BJ (cell line): ENCODE measurements around the gene VPS4A. TPM values are rescaled to one million over a fixed set of nuclear protein-coding genes. Genes with fewer than 3 reads are reported as not detected.
A peak's percentile ranks its signal among the peaks of the same experiment; 100 is the strongest.

ENCODE experiments used
- CTCF ChIA-PET: fragments of 350-600 bp; formaldehyde crosslinking; extraction: SDS; loops from one replicate; lab custom pipeline; 2021; ENCODE audit warnings: antibody characterized with exemption, inconsistent platforms; lab: Yijun Ruan, JAX
- POLR2A ChIA-PET: fragments of 300-600 bp; sonication (Branson Sonifier 250); formaldehyde crosslinking; extraction: SDS; loops from one replicate; lab custom pipeline; 2021; ENCODE audit warnings: antibody characterized with exemption; lab: Charles Lee
- DNase-seq: peaks from one replicate; pipeline ENCODE4 v3.0.0-alpha.2; 2011; ENCODE audit warnings: low read depth
- H3K27me3 ChIP-seq: 2 replicates; pipeline ENCODE4 v1.6.0; 2011; ENCODE audit warnings: low read length; ENCODE audit not compliant: control insufficient read depth, insufficient read depth
- H3K36me3 ChIP-seq: 2 replicates; pipeline ENCODE4 v1.5.1; 2011; ENCODE audit warnings: low read length; ENCODE audit not compliant: control insufficient read depth, insufficient read depth
- H3K4me3 ChIP-seq: 2 replicates; pipeline ENCODE4 v1.5.1; 2011; ENCODE audit warnings: low read depth, mild to moderate bottlenecking, control low read depth, low read length
- CTCF ChIP-seq: IDR thresholded peaks from 2 replicates; pipeline ENCODE4 v1.5.1; 2011; ENCODE audit warnings: low read depth, mild to moderate bottlenecking, control low read depth, inconsistent platforms, low read length, moderate library complexity; ENCODE audit not compliant: insufficient read depth
- polyA plus RNA-seq: library from polyadenylated mRNA; depleted of rRNA; stranded (reverse); fragments of >200 nt; gene quantifications from 2 replicates; pipeline ENCODE4 v1.2.3, GENCODE V29; 2011

Gene VPS4A
- polyA plus RNA-seq, 1 experiment, result 19.4 TPM

DNA sequence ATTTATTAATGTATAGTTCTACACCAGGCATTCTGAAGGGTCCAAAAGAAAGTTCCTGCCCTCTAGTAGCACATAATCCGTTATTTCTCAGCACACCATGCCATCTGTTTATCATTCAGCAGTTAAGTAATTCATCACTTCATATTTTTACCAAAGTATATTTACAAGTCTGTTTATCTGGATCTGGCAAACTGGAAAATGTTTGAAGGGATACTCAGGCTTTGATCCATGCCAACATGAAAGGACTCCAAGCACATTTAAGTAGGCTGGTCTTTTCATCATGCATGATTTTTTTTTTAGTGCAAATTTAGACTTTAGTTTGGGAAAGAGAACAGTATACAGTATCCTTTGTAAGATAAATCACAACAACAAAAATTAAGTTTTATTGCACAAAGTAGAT, 4.1 kb upstream of the VPS4A start:
- CTCF ChIA-PET, result no interaction called here
- DNase-seq, result no peak
- POLR2A ChIA-PET, result no interaction called here
- Histone ChIP-seq H3K4me3 (no peak overlapping the region), H3K36me3 (0 out of 2 replicates have a peak, but pooled peaks cover 2% of the 10 kb centered on the region), H3K27me3 (no peaks in the 10 kb centered on the region)
- no peak for TF ChIP-seq CTCF

DNA sequence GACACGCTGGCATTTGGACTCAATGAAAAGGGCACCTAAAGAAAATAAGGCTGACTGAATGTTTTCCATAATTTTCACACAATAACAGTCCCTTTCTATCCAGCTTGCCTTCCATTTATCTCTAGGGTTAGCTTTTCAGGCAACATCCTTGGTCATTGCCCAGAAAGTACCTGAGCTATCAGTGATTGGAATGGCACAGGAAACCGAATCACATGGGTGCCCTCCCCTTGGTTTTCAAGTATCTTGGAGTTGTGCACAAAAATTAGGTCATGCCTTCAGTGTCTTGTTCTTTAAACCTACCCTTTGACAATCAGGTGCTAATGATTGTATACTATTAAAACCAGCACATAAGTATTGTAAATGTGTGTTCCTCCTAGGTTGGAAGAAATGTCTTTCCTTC, 3.3 kb upstream of the VPS4A start:
- Histone ChIP-seq H3K4me3 (no peak overlapping the region), H3K36me3 (no peaks in the 10 kb centered on the region), H3K27me3 (no peaks in the 10 kb centered on the region)
- no peak for DNase-seq
- POLR2A ChIA-PET, result no interaction called here
- TF ChIP-seq CTCF, result no peak
- CTCF ChIA-PET, result interaction anchor here (0.6 kb wide), 1 partner anchor 162 kb away, joined by 3 read pairs; no protein-coding TSS in a partner anchor

DNA sequence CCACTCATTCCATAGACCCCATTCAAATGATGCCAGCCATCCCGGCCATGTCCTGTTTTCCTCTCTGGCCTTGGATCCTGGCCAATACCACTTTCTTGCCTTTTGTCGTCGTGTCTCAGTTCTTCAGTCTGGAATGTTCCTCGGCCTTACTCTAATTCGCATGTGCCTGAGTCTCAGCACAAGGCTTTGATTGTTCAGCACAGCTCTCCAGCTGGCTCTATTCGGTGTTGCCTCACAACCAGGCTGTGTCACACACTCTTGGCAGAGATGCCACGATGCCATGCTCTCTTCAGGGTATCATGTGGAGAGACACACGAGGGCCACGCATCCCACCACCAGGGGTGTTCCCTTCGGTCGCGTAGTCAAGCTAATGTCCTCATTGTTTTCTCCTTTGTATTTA, 1.8 kb upstream of the VPS4A start:
- Histone ChIP-seq H3K27me3 (no peaks in the 10 kb centered on the region), H3K36me3 (0 out of 2 replicates have a peak, but pooled peaks cover under 1% of the 10 kb centered on the region), H3K4me3 (no peak overlapping the region)
- no peak for TF ChIP-seq CTCF
- DNase-seq, result no peak
- POLR2A ChIA-PET, result no interaction called here
- CTCF ChIA-PET, result no interaction called here

DNA sequence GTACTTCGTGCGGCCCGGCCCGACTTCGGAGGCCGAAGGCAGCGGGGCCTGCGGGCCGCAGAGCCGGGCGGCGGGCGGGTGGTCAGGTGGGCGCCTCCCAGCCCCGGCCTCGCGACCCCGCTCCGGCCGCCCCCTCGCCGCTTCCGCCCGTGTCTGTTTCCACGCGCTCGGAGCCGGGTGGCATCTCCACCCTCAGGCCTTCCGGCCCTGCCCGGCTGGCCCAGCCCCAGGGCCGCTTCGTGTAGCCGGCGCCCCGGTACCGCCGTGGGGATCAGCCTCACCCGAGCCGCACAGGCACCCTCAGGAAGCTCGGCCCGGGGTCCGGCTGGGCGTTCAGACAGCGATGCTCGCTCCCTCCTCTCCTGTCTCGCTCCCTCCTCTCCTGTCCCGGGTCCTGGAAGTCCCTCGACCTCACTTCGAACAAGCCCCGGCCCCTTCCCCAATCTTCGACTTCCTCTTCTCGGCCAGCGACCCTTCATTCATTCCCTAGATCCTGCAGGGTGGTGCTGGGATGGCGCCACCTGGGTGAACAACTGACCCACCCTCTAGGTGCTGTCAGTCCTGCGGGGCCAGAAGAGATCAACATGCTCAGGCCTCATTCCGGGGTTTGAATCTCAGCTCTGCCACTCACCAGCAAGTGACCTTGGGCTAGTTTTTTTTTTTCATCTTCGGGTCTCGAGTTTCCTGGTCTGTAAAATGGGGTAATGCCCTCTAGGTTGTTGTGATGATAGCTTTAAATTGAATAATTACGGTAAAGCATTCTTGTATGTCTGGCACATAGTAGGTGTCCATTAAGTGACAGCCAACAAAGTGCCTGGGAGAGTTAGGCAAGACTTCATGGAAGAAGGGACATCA, 610 bp downstream of the VPS4A start:
- DNase-seq, result no peak
- Histone ChIP-seq H3K4me3 (peak overlapping the region; percentile 87), H3K27me3 (no peaks in the 10 kb centered on the region), H3K36me3 (peaks cover 18% of the 10 kb centered on the region)
- ChIA-PET CTCF (interaction anchor here (0.7 to 1.7 kb wide), 5 partner anchors 17 to 223 kb away, joined by 3 to 5 read pairs (median 3); no protein-coding TSS in a partner anchor), POLR2A (no interaction called here)
- peak; percentile 28; the same call in 1 of the 2 replicates for TF ChIP-seq CTCF

DNA sequence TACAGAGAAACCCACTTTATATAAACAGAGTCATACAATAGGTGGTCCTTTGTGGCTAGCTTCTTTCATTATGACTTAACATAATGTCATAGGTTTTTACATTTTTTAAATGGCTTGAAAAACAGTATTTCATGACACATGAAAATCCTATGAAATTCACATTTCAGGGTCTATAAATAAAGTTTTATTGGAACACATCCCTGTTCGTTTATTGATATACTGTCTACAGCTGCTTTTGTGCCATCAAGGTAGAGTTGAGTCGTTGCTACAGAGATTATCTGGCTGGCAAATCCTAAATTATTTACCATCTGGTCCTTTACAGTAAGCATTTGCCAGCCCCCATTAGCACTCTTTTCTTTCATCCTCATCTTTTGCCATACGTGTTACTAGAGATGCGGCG, 2.3 kb downstream of the VPS4A start:
- ChIA-PET POLR2A (no interaction called here), CTCF (no interaction called here)
- DNase-seq, result no peak
- TF ChIP-seq CTCF, result no peak
- no peak overlapping the region for H3K4me3 ChIP-seq
- H3K36me3 ChIP-seq, result peaks cover 27% of the 10 kb centered on the region
- H3K27me3 ChIP-seq, result no peaks in the 10 kb centered on the region
